Trophoblast cell (in vitro differentiated cells and primary cell): ENCODE measurements around the gene NEK8.

Experiments
- DNase-seq, 2 donors: peaks; one replicate each; pipeline ENCODE4 v3.0.0-alpha.2; 2016
- H2AFZ ChIP-seq: 2 replicates; pipeline ENCODE4 v1.6.1; 2013; ENCODE audit warnings: low read length, moderate library complexity, mild to moderate bottlenecking; ENCODE audit not compliant: insufficient read depth, poor library complexity
- H2AK5ac ChIP-seq: 2 replicates; pipeline ENCODE4 v1.6.1; 2013; ENCODE audit warnings: mild to moderate bottlenecking, low read length
- H2BK120ac ChIP-seq: 2 replicates; pipeline ENCODE4 v1.6.1; 2013; ENCODE audit warnings: low read length, mild to moderate bottlenecking, moderate library complexity; ENCODE audit not compliant: insufficient read depth, poor library complexity
- H2BK12ac ChIP-seq: 2 replicates; pipeline ENCODE4 v1.6.1; 2013; ENCODE audit warnings: mild to moderate bottlenecking, low read length, moderate library complexity
- H2BK5ac ChIP-seq: 2 replicates; pipeline ENCODE4 v1.6.1; 2013; ENCODE audit warnings: low read length, low read depth, moderate library complexity, mild to moderate bottlenecking; ENCODE audit not compliant: poor library complexity
- H3K14ac ChIP-seq: 2 replicates; pipeline ENCODE4 v1.6.1; 2013; ENCODE audit warnings: mild to moderate bottlenecking, low read length
- H3K18ac ChIP-seq: 2 replicates; pipeline ENCODE4 v1.6.1; 2013; ENCODE audit warnings: mild to moderate bottlenecking, low read length
- H3K23ac ChIP-seq: 2 replicates; pipeline ENCODE4 v1.6.1; 2013; ENCODE audit warnings: low read length
- H3K27ac ChIP-seq: 2 replicates; pipeline ENCODE4 v1.5.1; 2013; ENCODE audit warnings: low read depth, mild to moderate bottlenecking, inconsistent platforms, low read length, moderate library complexity
- H3K27me3 ChIP-seq: 2 replicates; pipeline ENCODE4 v1.6.1; 2013; ENCODE audit warnings: inconsistent platforms, mild to moderate bottlenecking, low read length, moderate library complexity; ENCODE audit not compliant: insufficient read depth
- H3K36me3 ChIP-seq, 2 experiments: 1 replicate in 1 of 2; 2 replicates in 1 of 2; pipeline ENCODE4 v1.6.1; 2013; ENCODE audit warnings: low read length in 2 of 2, mild to moderate bottlenecking in 2 of 2, moderate library complexity in 1 of 2; ENCODE audit not compliant: insufficient read depth in 2 of 2, control insufficient read depth in 1 of 2
- H3K4ac ChIP-seq: 2 replicates; pipeline ENCODE4 v1.6.1; 2013; ENCODE audit warnings: low read depth, mild to moderate bottlenecking, low read length, moderate library complexity
- H3K4me1 ChIP-seq, 2 experiments: 1 replicate in 1 of 2; 2 replicates in 1 of 2; pipeline ENCODE4 v1.6.1; 2013; ENCODE audit warnings: low read length in 2 of 2, mild to moderate bottlenecking in 2 of 2, moderate library complexity in 1 of 2; ENCODE audit not compliant: insufficient read depth in 2 of 2, control insufficient read depth in 1 of 2
- H3K4me2 ChIP-seq: 2 replicates; pipeline ENCODE4 v1.6.1; 2013; ENCODE audit warnings: inconsistent platforms, mild to moderate bottlenecking, low read length, moderate library complexity
- H3K4me3 ChIP-seq: 2 replicates; pipeline ENCODE4 v1.5.1; 2013; ENCODE audit warnings: mild to moderate bottlenecking, low read depth, low read length, inconsistent platforms
- H3K79me1 ChIP-seq: one replicate; pipeline ENCODE4 v1.6.1; 2013; ENCODE audit warnings: low read length
- H3K79me2 ChIP-seq: 2 replicates; pipeline ENCODE4 v1.6.1; 2013; ENCODE audit warnings: low read length, mild to moderate bottlenecking; ENCODE audit not compliant: control insufficient read depth, insufficient read depth, poor library complexity
- H3K9ac ChIP-seq: 2 replicates; pipeline ENCODE4 v1.6.1; 2013; ENCODE audit warnings: mild to moderate bottlenecking, low read length
- H3K9me3 ChIP-seq: 2 replicates; pipeline ENCODE4 v1.6.1; 2013; ENCODE audit warnings: low read depth, mild to moderate bottlenecking, control low read depth, inconsistent platforms, low read length; ENCODE audit not compliant: insufficient read depth
- H4K12ac ChIP-seq: 2 replicates; pipeline ENCODE4 v1.6.1; 2013; ENCODE audit warnings: low read depth, mild to moderate bottlenecking, low read length, moderate library complexity
- H4K8ac ChIP-seq: 2 replicates; pipeline ENCODE4 v1.6.1; 2013; ENCODE audit warnings: low read depth, mild to moderate bottlenecking, low read length, moderate library complexity
- H4K91ac ChIP-seq: one replicate; pipeline ENCODE4 v1.6.1; 2013; ENCODE audit warnings: low read depth, mild to moderate bottlenecking, low read length, moderate library complexity
- WGBS: extraction: QIAGEN DNeasy Blood & Tissue Kit; methylation state at CpG from one replicate; pipeline ENCODE4 v1.1.7; 2013; ENCODE audit warnings: missing lambda C conversion rate; ENCODE audit not compliant: insufficient read length, insufficient coverage; ENCODE audit errors: extremely low coverage; 5-methylcytosine and 5-hydroxymethylcytosine counted together

The NEK8 gene

GRCh38 chr17:28711723-28712031 lies 16.9 kb upstream of the NEK8 start, which contains the start of gene PROCA1:
Gene PROCA1, minus strand, starts transcription at chr17:28711888. Its CDS starts 228 bp downstream, at chr17:28711660.
- H4K91ac ChIP-seq: peak within 1 kb of the TSS; percentile 99
- peak within 1 kb of the TSS; percentile 93 for H2BK5ac ChIP-seq
- H3K79me1 ChIP-seq: peaks cover 16% of the 10 kb centered on the region
- H3K9me3 ChIP-seq: peaks cover 5% of the 10 kb centered on the region
- peaks cover 11% of the 10 kb centered on the region for H3K79me2 ChIP-seq
- peak within 1 kb of the TSS; percentile 94 for H3K14ac ChIP-seq
- no peak for DNase-seq
- H4K12ac ChIP-seq: peak within 1 kb of the TSS; percentile 94
- peaks cover 18 to 22% of the 10 kb centered on the region in 2 experiments for H3K4me1 ChIP-seq
- peak within 1 kb of the TSS; percentile 74 for H2AFZ ChIP-seq
- peak within 1 kb of the TSS; percentile 89 for H2AK5ac ChIP-seq
- peak within 1 kb of the TSS; percentile 77 for H2BK120ac ChIP-seq
- peak within 1 kb of the TSS; percentile 93 for H3K18ac ChIP-seq
- peak within 1 kb of the TSS; percentile 98 for H4K8ac ChIP-seq
- peak within 1 kb of the TSS; percentile 98 for H3K27ac ChIP-seq
- H3K4me3 ChIP-seq: peak within 1 kb of the TSS; percentile 76
- H3K36me3 ChIP-seq: peaks cover 26 to 31% of the 10 kb centered on the region in 2 experiments
- H3K23ac ChIP-seq: no peak within 1 kb of the TSS
- peak within 1 kb of the TSS; percentile 86 for H3K4me2 ChIP-seq
- H3K27me3 ChIP-seq: no peaks in the 10 kb centered on the region
- WGBS: no CpG with 5 or more reads among the region's 20 CpGs
- H3K4ac ChIP-seq: peak within 1 kb of the TSS; percentile 85
- H3K9ac ChIP-seq: peak within 1 kb of the TSS; percentile 85
- peak within 1 kb of the TSS; percentile 29 for H2BK12ac ChIP-seq

GRCh38 chr17:28712032-28712704 lies 16.4 kb upstream of the NEK8 start:
- Histone ChIP-seq H3K4me1 (peaks cover 18 to 22% of the 10 kb centered on the region in 2 experiments), H3K9me3 (peaks cover 5% of the 10 kb centered on the region), H3K14ac (peak overlapping the region; percentile 94), H3K27ac (peak overlapping the region; percentile 85), H2BK120ac (peak overlapping the region; percentile 61), H3K27me3 (no peaks in the 10 kb centered on the region), H4K12ac (peak overlapping the region; percentile 94), H3K4me2 (peak overlapping the region; percentile 78), H3K23ac (no peak overlapping the region), H3K9ac (peak overlapping the region; percentile 84), H4K91ac (peak overlapping the region; percentile 99), H4K8ac (peak overlapping the region; percentile 98), H2AK5ac (peak overlapping the region; percentile 76), H3K4ac (peak overlapping the region; percentile 64), H2AFZ (peak overlapping the region; percentile 57), H3K79me2 (peaks cover 16% of the 10 kb centered on the region), H3K18ac (peak overlapping the region; percentile 88), H2BK12ac (peak overlapping the region; percentile 29), H3K79me1 (peaks cover 21% of the 10 kb centered on the region), H2BK5ac (peak overlapping the region; percentile 90), H3K4me3 (peak overlapping the region; percentile 55), H3K36me3 (peaks cover 26 to 31% of the 10 kb centered on the region in 2 experiments)
- DNase-seq: peak; percentile 18 to 46
- WGBS: no CpG with 5 or more reads among the region's 34 CpGs

DNA sequence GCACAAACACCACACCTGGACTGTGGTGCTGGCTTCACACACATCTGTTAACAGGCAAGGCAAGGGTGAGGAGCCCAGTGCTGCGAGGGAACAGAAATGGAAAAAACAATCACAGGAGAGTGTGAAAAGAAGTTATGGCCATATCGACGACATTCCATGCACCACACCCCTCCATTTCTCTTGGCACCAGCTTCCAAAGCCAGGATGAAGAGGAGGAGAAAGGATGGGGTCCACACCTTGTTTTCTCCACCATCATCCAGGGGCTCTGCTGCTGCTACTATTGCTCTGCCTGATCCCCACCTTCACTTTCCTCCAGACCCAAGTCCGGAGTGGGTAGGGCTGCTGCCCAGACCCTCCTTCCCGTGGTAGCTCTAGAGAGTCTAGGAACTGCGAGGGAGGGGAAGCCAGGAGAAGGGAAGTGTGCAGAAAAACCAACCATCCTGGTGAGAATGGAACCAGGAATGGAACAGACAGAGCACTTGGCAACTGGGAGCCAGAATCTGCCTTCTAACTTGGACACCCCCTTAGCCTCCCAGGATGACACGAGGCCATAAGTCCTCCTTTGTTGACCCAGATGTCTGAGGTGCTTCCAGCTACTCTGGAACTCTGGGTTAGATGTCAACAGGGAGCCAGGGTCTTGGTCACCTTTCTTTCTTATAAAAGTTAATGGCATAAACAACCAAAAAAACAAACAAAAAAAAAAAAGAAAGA lies 15.7 kb upstream of the NEK8 start:
- peaks cover 26 to 31% of the 10 kb centered on the region in 2 experiments for H3K36me3 ChIP-seq
- H3K27me3 ChIP-seq: no peaks in the 10 kb centered on the region
- WGBS: no CpG with 5 or more reads among the region's 7 CpGs

DNA sequence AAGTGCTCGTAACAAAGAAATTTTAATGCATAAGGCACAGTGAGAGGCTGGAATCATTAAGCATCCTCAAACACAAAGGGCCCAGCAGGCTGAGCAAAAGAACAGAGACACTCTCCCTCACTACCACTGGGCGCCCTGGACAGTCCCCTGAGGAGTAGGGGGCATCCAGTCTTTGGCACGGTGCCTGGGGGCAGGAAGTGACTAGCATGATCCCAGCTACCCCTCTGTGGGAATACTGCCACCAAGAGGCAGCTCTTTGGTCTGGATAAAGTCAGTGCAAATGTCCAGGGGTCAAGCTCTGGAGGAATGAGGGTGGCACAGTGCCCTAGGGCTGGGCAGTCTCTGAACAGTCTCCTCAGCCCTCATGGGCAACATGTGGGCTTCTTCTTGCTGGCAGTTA lies 14.3 kb upstream of the NEK8 start:
- Histone ChIP-seq H3K36me3 (peaks cover 26 to 31% of the 10 kb centered on the region in 2 experiments), H3K27me3 (no peaks in the 10 kb centered on the region), H4K12ac (no peak overlapping the region), H3K14ac (no peak overlapping the region), H2BK5ac (no peak overlapping the region), H3K79me2 (peaks cover 24% of the 10 kb centered on the region), H3K4ac (no peak overlapping the region), H3K4me1 (peaks cover 18 to 31% of the 10 kb centered on the region in 2 experiments), H3K4me2 (no peak overlapping the region), H2BK12ac (no peak overlapping the region), H2AFZ (no peak overlapping the region), H3K79me1 (peaks cover 38% of the 10 kb centered on the region), H2BK120ac (no peak overlapping the region), H4K91ac (no peak overlapping the region), H3K18ac (no peak overlapping the region), H3K9me3 (peaks cover 5% of the 10 kb centered on the region), H3K27ac (no peak overlapping the region), H3K23ac (no peak overlapping the region), H4K8ac (no peak overlapping the region), H3K4me3 (peak overlapping the region; percentile 20), H2AK5ac (no peak overlapping the region), H3K9ac (no peak overlapping the region)
- WGBS: no CpG with 5 or more reads among the region's 3 CpGs
- DNase-seq: no peak

More for the DNA sequence above, 15.7 kb upstream of the NEK8 start:
- Histone ChIP-seq H3K79me1 (peaks cover 26% of the 10 kb centered on the region), H4K8ac (no peak overlapping the region), H3K79me2 (peaks cover 20% of the 10 kb centered on the region), H3K4me2 (peak overlapping the region; percentile 78), H4K12ac (no peak overlapping the region), H3K4ac (no peak overlapping the region), H3K27ac (peak overlapping the region; percentile 85), H3K23ac (no peak overlapping the region), H3K9me3 (peaks cover 5% of the 10 kb centered on the region), H3K4me3 (no peak overlapping the region), H3K14ac (peak overlapping the region; percentile 94), H2BK120ac (no peak overlapping the region), H3K4me1 (peaks cover 18 to 22% of the 10 kb centered on the region in 2 experiments), H4K91ac (peak overlapping the region; percentile 99), H2AK5ac (peak overlapping the region; percentile 76), H2BK12ac (peak overlapping the region; percentile 29), H2BK5ac (no peak overlapping the region), H3K9ac (peak overlapping the region; percentile 10), H2AFZ (no peak overlapping the region), H3K18ac (no peak overlapping the region)
- no peak for DNase-seq
